NCI-H2196 treated with DMSO at 0.1 percent for 48 hours (cell line): ENCODE measurements around the gene FGD6.
A peak's percentile ranks its signal among the peaks of the same experiment; 100 is the strongest.
"Not testable (repeated sequence)": the region's sequence is repeated elsewhere in the genome, so short reads cannot be mapped to it uniquely, and the experiment has no call there.

Experiments used
- DNase-seq: peaks from one replicate; lab custom pipeline; 2025; ENCODE audit not compliant: unreplicated experiment; lab: John Stamatoyannopoulos, UW

Gene FGD6

DNA sequence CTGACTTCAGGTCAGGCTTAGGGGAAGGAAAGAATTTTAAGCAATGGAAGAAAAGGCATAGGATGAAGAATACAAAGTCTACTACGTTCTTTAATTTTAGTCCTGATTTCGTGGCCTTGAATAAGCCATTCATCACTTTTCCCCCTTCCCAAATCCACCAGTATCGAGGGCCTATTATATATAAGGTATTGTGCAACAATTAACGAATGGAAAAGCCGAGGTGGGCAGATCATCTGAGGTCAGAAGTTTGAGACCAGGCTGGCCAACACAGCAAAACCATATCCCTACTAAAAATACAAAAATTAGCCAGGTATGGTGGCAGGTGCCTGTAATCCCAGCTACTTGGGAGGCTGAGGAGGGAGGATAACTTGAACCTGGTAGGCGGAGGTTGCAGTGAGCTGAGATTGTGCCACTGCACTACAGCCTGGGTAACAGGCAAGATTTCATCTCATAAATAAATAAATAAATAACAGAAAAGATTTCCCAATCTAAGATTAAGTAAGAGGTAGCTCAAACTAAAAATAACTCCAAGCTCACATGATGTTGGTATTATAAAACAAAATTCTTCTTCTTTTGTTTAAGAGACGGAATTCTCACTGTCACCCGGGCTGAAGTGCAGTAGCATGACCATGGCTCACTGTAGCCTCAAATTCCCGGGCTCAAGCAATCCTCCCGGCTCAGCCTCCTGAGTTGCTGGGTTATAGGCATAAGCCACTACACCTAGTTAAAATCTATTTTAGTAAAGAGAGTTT lies 85.5 kb downstream of the FGD6 start:
- no peak for DNase-seq

DNA sequence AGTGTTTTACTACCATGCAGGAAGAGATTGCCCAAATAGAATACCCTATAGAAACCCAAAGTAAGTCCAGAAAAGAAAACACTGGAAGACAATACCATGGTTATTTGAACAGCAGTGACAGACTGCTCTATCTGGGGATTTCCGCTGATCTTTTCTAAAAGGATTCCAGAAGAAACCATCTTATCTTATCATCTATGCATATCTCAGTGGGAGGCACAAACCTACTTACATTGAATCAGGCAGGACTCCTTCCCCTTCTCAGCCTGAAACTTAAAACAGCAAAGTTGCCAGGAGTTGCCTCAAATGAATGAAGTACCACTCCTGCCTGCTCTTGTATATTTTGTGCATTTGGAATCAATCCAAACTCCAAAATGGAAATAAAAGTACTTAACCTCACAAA lies 87.2 kb downstream of the FGD6 start:
- DNase-seq, result no peak

DNA sequence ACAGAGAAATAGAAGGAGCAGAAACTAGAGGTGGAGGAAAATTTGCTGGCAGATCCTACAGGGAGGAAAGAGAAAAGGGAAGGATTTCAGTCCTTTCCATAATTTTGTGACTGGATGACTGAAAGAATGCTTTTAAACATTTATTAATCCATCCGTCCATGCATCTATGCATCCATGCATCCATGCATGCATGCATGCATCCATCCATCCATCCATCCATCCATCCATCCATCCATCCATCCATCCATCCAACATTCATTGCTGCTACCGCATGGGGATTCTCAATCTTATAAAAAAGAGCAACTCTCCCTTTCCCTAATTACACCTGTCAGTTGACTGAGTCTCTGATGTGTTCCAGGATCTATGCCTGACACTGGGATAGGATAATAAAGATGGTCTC lies 88.2 kb downstream of the FGD6 start:
- no peak for DNase-seq

DNA sequence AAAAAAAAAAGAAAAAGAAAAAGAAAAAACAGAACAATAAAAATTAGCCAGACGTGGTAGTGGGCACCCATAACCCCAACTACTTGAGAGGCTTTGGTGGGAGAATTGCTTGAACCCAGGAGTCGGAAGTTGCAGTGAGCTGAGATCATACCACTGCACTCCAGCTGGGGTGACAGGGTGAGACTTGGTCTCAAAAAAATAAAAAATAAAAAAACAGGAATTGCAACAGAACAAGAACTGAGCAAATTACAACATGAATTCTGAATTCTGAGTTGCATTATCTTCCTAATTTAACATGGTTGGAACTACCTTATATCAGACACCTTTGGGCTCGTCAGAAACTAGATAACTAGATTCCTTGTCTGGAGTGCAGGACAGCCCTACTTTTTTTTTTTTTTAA lies 90.5 kb downstream of the FGD6 start:
- DNase-seq, result no peak

DNA sequence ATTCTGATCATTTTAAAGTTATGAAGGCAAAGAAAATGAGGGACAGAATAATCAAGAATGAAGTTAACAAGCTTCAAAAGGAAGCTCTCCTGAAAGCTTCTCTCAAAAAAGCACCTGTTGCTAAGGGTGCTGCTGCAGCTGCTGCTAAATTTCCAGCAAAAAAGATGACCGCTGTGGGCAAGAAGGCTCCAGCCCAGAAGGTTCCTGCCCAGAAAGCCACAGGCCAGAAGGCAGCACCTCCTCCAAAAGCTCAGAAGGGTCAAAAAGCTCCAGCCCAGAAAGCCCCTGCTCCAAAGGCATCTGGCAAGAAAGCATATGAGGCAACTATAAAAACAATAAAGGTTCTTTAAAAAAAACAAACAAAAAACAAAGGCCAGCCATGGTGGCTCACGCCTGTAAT lies 91.2 kb downstream of the FGD6 start:
- no peak for DNase-seq

DNA sequence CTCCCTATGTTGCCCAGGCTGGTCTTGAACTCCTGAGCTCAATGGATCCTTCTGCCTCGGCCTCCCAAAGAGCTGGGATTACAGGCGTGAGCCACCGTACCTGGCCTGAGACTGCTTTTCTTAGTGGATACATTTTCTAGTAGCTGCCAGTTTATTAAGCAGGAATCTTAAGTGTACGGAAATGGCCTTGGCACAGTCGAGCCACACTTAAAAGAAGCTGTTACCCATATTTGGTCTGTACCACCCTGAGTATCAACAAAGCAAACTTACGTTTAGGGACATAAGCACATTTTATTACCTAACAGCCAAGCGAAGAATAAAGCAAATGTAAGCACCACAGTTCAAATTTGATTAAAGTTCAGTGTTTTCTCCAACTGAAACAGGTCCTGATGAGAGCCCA lies 93.2 kb downstream of the FGD6 start:
- DNase-seq, result no peak

DNA sequence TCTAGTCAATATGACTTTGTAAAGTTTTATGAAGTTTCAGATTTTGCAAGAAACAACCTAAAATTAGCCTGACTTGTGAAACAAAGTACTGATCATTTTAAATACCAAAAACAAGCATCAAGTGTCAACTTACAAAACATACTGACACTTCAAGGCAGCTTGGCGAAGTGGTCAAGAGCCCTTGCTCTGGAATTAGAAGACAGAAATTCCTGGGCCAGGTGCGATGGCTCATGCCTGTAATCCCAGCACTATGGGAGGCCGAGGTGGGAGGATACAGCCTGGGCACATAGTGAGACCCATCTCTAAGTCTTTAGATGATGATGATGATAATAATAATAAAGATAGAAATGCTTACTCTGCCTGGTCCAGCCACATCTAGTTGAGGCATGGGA lies 98.5 kb downstream of the FGD6 start:
- DNase-seq, result no peak

DNA sequence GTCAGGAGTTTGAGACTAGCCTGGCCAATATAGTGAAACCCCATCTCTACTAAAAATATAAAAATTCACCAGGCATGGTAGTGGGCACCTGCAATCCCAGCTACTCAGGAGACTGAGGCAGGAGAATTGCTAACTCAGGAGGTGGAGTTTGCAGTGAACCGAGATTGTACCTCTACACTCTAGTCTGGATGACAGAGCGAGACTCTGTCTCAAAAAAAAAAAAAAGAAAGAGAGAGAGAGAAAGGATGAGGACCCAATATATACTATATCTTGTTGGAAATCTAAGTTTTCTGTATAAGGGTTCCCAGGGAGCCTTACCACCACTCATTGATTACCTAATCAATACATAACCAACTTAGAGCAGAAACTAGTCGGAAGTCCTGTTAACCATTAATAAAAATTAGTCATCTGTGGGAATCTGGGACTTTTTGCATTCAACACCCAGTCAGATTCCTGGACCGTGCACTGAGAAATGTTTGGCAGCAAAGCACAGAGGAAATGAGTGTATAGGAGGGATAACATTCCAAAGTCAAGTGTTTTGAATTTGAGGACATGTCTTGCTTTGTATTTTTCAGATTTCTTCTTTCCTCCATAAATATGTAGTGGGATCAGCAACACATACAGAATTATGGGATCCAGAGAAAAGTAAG lies 99.0 kb downstream of the FGD6 start:
- no peak for DNase-seq

DNA sequence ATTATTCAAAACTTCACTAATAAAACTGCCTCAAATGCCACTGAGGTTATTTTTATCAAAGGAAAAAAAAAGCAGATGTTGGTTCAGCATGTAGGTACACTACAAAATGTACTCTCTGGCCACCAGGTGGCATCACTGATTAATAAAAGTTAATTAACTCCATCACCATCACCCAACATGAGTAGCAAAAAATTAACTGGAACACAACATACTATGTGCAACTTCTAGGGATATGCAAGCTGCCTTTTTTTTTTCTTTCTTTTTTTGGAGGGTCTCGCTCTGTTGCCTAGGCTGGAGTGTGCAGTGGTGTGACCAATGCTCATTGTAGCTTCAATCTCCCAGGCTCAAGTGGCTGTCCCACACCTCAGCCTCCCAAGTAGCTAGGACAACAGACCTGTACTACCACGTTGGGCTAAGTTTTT lies 100.1 kb downstream of the FGD6 start:
- peak; percentile 33 for DNase-seq

DNA sequence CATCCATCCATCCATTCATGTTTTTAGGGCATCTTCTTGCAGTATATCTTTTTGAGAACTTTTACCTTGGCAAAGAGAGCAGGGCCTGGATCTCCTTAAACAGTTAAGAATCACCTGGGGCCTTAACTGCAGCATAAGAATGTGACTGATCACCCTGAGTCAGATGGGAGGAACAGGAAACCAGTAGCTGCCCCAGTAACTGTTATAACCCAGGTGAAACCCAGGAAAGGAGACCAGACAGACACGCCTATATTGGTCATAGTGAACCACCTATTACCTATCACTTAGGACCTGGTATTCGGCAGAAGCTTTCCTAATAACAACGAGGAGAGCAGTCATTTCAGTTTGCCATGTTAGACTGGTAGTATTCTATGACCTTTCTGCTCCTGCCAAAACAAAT lies 100.5 kb downstream of the FGD6 start:
- DNase-seq, result no peak

DNA sequence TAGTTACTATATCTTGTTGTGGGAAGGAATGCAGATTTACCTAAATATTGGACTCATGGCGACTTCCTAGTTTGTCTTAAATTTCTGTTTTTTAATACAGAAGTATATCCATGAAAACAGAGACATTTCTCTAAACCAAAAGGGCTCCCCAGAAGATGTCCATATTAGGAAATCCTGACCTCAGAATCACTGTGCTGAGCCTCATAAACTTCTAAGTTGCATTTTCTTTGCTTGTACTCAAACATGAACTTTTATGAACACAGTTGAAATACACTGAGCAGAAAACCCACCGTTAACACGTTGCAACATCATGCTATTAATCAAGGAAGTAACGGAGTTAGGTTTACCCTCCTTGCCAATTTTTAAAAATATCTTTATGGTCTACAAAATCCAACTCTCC lies 100.9 kb downstream of the FGD6 start:
- no peak for DNase-seq

DNA sequence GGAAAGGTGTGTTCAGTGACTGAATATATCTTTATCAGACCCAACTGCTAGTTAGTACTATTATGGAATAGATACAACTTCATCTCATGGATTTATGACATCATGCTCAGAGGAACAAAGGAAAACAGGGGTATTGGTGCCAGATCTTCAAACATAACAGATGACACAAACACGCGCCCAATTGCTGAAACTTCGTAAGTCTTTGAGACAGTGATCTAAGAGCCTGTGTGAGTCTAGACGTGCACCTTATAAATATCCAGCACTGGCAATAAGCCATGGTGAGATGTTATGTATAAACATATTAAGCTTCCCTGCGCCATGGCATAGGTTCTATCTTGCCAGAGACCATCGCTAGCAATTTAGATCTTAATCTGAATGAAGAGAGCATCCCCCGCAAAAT lies 101.6 kb downstream of the FGD6 start:
- DNase-seq, result no peak

DNA sequence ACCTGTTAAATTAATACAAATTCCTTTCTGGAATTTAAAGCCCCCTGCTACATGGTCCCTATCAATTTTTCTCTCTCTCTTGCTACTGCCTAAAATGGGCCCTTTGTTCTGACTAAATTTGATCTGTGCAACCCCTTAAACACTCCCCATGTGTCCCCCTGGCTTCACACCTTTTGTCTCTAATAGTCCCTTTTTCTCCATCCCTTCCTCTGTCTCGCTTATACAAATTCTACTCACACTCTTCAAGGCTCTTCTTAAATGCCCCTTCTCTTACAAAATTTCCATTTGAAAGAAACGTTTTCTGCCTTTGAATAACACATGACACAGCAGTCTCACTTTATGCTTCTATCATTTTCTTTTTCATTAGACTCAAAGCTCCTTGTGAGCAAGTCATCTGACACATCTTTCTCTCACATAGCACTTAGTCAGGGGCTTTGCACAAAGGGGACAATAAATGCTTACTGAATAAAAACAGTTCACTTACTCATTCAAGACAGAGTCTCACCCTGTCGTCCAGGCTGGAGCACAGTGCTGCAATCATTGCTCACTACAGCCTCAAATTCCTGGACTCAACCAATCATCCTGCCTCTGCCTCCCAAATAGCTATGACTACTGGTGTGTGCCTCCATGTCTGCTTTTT lies 102.4 kb downstream of the FGD6 start:
- DNase-seq, result no peak

DNA sequence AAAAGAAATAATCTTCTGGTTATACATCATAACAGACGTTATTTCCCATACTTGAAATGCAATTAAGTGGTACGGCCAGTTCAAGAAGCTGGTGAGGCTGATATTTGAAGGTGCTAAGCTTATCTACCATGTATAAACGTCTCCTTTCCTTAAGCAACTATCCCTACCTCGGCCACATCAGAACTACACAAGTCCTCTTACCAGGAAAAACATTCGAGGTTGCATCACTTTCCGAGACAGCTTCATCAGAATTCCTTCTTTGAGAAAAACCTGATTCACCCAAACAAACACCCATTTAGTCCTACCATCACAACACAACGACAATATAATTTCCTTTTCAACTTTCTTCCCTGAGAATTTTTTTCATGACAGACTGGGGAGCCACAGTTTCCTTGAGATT lies 109.9 kb downstream of the FGD6 start:
- DNase-seq, result no peak

DNA sequence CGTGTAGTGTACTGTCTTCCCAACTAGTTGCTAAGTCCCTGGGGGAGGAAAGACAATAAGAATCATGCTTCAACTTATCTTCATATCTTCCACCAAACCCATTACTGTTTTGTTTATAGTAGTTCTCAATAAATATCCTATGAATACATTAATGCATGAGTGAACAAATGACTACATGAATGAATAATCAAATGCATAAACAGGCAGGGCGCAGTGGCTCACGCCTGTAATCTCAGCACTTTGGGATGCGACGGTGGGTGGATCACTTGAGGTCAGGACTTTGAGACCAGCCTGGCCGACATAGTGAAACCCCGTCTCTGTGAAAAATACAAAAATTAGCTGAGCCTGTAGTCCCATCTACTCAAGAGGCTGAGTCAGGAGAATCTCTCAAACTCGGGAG lies 111.7 kb downstream of the FGD6 start:
- no peak for DNase-seq

DNA sequence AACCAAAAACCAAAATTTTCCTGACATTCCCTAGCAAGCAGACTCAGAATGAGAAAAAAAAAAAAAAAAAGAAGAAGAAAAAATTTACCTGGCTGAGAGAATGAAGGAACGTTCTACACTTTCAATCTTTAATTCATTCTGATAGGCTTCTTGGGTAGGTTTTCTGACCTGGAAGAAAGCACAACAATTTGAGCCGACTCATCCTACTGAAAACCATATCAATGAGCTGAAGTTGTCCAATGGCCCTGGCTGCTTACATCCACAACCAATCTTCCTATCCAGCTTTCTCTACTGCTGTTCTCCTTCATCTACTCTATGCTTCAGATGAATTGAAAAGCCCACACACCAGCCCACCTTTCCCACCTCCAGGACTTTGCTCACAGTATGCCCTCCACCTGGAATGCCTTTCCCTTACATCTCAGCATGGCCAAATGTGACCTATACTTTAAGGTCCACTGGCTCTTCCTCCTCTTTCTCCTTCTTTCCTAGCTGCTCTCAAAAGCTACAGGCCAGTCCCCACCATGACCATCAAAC lies 112.3 kb downstream of the FGD6 start:
- no peak for DNase-seq

DNA sequence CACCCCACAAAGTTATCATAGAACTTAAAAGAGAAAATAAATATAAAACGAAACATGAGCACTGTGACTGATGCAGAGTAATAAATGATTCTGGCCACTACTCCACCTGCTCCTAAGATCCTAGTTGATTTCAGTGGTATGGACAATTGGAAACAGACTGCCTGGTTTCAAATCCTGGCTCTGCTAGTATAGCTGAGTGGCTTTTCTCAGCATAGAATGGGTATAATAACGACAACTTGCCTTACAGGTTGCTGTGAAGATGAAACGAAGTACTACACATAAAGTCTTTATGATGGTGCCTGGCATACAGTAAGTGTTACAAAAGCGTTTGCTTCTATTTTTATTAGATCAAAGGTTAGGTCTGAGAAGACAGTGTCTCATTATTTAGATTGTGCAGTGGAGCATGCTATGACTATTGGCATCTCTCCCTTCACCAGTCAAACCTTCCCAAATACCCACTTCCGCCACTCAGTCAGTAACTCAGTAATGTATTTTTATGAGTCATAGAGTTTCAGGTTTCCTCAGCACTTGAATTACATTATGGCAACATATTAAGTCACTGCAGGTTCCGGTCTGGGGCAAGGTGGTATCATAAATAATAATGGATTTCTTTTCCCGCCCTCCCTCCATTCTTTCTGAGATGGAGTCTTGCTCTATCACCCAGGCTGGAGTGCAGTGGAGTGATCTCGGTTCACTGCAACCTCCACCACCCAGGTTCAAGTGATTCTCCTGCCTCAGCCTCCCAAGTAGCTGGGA lies 114.2 kb downstream of the FGD6 start:
- DNase-seq, result peak; percentile 86

DNA sequence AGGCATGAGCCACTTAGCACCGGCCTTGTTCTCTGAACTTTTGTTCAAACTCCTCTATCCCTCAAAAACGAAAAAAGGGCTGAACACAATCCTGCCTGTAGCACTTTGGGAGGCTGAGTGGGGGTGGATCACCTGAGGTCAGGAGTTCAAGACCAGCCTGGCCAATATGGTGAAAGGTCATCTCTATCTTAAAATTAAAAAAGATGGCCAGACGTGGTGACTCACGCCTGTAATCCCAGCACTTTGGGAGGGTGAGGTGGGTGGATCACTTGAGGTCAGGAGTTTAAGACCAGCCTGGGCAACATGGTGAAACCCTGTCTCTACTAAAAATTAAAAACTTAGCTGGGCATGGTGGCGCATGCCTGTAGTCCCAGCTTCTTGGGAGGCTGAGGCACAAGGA lies 115.3 kb downstream of the FGD6 start:
- not testable (repeated sequence) for DNase-seq

DNA sequence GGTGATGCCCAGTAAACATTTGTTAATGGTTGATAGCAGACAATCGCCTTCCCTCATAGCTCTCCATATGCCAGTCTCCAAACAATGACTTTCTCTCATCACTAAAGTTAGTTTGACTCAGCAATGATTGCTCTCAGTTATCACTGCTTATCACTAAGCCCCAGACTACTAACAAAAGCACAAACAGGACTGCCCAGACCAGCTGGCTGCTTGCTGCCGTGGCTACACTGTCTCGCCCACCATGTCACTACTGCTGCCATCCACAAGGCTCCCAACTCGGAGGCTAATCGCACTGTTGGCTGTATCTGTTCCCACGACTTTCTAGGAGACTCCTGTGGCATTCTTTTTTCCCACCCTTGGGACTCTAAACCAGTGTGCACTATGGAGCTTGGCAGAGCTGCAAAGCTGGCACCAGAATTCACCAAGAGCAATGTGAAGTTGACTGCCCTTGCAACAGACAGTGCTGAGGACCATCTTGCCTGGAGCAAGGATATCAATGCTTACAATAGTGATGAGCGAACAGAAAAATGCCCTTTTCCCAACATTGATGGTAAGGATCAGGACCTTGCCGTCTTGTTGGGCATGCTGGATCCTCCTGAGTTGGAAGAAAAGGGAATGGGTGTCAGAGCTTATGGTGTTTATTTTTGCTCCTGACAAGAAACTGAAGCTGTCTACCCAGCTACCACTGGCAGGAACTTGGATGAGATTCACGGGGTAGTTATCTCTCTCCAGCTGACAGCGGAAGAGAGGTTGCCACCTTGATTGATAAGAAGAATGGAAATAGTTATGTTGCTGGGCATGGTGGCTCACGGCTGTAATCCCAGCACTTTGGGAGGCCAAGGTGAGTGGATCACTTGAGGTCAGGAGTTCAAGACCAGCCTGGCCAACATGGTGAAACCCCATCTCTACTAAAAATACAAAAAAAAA lies 116.7 kb downstream of the FGD6 start:
- no peak for DNase-seq

DNA sequence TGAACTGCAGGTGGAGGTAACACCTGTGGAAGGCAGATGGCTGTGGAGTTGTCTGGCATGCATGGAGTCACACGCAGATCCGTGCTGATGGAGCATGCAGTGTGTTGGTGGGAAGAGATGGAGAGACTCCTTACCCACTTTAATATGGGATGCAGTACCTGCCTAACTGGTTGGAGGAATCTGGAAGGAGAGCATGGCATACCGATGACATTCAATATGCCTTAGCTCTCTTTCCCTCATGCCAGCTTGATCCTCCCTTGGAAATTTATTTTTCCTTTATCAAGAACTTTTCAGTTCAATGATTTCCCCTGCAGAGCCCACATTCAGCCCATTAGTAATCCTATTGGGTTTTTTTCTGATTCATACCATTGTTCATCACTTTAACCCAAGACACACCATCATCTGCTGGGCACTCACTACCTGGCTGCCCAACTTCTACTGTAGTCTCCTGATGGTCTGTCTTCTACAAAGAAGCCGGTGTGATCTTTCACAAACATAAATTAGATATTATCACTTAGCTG lies 117.9 kb downstream of the FGD6 start:
- DNase-seq, result no peak
